Measurements from ENCODE around the gene KRT40. TPM values are rescaled to one million over a fixed set of nuclear protein-coding genes. Genes with fewer than 3 reads are reported as not detected.

Gene KRT40
- total and polyA plus RNA-seq, 10 of the 15 experiments (the other 5 are each of a cell fraction or from before 2014, with no cell fraction given) = not detected

DNA sequence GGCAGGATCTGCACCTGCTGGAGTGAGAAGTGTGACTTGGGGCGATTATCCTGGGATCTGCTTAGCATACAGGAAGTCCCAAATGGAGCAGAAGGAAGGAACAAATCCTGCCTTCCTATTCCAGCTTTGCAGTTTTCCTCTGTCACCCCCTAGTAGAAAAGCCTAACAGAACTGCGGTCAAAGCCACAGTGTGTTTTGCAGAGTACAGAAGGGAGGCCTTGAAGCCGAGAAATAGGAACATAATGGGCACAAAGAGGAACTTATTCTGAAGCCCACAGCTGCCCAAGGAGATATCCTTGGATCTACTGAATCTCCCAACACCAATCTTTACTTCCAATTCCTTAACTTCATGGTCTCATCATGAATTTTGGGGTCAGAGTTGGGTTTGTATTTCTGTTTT lies 34.4 kb upstream of the KRT40 start:
- BruUV-seq (replicated peaks) = no TSS peak
- 47% methylated on average over 3 of the region's 3 CpGs for WGBS (ENCODE audit: insufficient coverage, insufficient replicate concordance, low lambda C conversion rate, missing lambda C conversion rate)
- H3K4me1 ChIP-seq (ENCODE audit: control insufficient read depth, insufficient read depth, low read length) = no peaks in the 10 kb centered on the region
- in situ Hi-C loops (cut with MboI) = no loop called here
- no peaks in the 10 kb centered on the region for H3K9me3 ChIP-seq (replicated peaks; ENCODE audit: control insufficient read depth, insufficient read depth, low read length)
- H3K27ac ChIP-seq (ENCODE audit: control insufficient read depth, insufficient read depth) = no peak overlapping the region
- ChIA-PET RAD21 (ENCODE audit: unreplicated experiment) (no interaction called here), POLR2A (no interaction called here), CTCF (no interaction called here), SMC1A (ENCODE audit: uncharacterized antibody, unreplicated experiment) (no interaction called here)
- H2AFZ ChIP-seq (ENCODE audit: control insufficient read depth, low read depth, low read length) = no peak overlapping the region
- H3K27me3 ChIP-seq (replicated peaks in 1 of 2; ENCODE audit: control insufficient read depth in 2 of 2, insufficient read depth in 2 of 2, low read length in 1 of 2) = no peaks in the 10 kb centered on the region; a peak in 2 of 4 replicates
- intact Hi-C loops (cut with micrococcal nuclease; ENCODE audit: unreplicated experiment) = no loop called here
- H3K4me3 ChIP-seq = no peak overlapping the region
- H3K79me2 ChIP-seq (ENCODE audit: control insufficient read depth, insufficient read depth, low read length) = no peaks in the 10 kb centered on the region
- ATAC-seq = no peak
- DNase-seq (ENCODE audit: low read depth, low spot score) = no peak
- FAIRE-seq = no peak
- no peak for TF ChIP-seq FOXM1 (IDR thresholded peaks at IDR 0.05; ENCODE audit: low read depth, low read length)
- TF ChIP-seq SUPT20H (IDR thresholded peaks at IDR 0.05; ENCODE audit: borderline replicate concordance, control insufficient read depth, low read depth, low read length) = no peak
- TF ChIP-seq NBN (IDR thresholded peaks at IDR 0.05) = no peak
- no peak for TF ChIP-seq ZBED1 (IDR thresholded peaks at IDR 0.05; ENCODE audit: borderline replicate concordance)
- no peak for TF ChIP-seq YY1 (IDR thresholded peaks at IDR 0.05; ENCODE audit: low read depth, low read length)
- TF ChIP-seq, protein P1, sequence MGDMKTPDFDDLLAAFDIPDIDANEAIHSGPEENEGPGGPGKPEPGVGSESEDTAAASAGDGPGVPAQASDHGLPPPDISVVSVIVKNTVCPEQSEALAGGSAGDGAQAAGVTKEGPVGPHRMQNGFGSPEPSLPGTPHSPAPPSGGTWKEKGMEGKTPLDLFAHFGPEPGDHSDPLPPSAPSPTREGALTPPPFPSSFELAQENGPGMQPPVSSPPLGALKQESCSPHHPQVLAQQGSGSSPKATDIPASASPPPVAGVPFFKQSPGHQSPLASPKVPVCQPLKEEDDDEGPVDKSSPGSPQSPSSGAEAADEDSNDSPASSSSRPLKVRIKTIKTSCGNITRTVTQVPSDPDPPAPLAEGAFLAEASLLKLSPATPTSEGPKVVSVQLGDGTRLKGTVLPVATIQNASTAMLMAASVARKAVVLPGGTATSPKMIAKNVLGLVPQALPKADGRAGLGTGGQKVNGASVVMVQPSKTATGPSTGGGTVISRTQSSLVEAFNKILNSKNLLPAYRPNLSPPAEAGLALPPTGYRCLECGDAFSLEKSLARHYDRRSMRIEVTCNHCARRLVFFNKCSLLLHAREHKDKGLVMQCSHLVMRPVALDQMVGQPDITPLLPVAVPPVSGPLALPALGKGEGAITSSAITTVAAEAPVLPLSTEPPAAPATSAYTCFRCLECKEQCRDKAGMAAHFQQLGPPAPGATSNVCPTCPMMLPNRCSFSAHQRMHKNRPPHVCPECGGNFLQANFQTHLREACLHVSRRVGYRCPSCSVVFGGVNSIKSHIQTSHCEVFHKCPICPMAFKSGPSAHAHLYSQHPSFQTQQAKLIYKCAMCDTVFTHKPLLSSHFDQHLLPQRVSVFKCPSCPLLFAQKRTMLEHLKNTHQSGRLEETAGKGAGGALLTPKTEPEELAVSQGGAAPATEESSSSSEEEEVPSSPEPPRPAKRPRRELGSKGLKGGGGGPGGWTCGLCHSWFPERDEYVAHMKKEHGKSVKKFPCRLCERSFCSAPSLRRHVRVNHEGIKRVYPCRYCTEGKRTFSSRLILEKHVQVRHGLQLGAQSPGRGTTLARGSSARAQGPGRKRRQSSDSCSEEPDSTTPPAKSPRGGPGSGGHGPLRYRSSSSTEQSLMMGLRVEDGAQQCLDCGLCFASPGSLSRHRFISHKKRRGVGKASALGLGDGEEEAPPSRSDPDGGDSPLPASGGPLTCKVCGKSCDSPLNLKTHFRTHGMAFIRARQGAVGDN (IDR thresholded peaks at IDR 0.05) = no peak
- TF ChIP-seq IKZF2 (IDR thresholded peaks at IDR 0.05) = no peak
- TF ChIP-seq, protein P2, sequence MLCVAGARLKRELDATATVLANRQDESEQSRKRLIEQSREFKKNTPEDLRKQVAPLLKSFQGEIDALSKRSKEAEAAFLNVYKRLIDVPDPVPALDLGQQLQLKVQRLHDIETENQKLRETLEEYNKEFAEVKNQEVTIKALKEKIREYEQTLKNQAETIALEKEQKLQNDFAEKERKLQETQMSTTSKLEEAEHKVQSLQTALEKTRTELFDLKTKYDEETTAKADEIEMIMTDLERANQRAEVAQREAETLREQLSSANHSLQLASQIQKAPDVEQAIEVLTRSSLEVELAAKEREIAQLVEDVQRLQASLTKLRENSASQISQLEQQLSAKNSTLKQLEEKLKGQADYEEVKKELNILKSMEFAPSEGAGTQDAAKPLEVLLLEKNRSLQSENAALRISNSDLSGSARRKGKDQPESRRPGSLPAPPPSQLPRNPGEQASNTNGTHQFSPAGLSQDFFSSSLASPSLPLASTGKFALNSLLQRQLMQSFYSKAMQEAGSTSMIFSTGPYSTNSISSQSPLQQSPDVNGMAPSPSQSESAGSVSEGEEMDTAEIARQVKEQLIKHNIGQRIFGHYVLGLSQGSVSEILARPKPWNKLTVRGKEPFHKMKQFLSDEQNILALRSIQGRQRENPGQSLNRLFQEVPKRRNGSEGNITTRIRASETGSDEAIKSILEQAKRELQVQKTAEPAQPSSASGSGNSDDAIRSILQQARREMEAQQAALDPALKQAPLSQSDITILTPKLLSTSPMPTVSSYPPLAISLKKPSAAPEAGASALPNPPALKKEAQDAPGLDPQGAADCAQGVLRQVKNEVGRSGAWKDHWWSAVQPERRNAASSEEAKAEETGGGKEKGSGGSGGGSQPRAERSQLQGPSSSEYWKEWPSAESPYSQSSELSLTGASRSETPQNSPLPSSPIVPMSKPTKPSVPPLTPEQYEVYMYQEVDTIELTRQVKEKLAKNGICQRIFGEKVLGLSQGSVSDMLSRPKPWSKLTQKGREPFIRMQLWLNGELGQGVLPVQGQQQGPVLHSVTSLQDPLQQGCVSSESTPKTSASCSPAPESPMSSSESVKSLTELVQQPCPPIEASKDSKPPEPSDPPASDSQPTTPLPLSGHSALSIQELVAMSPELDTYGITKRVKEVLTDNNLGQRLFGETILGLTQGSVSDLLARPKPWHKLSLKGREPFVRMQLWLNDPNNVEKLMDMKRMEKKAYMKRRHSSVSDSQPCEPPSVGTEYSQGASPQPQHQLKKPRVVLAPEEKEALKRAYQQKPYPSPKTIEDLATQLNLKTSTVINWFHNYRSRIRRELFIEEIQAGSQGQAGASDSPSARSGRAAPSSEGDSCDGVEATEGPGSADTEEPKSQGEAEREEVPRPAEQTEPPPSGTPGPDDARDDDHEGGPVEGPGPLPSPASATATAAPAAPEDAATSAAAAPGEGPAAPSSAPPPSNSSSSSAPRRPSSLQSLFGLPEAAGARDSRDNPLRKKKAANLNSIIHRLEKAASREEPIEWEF (IDR thresholded peaks at IDR 0.05; ENCODE audit: insufficient replicate concordance, low read depth, low read length) = no peak
- TF ChIP-seq, protein P3, sequence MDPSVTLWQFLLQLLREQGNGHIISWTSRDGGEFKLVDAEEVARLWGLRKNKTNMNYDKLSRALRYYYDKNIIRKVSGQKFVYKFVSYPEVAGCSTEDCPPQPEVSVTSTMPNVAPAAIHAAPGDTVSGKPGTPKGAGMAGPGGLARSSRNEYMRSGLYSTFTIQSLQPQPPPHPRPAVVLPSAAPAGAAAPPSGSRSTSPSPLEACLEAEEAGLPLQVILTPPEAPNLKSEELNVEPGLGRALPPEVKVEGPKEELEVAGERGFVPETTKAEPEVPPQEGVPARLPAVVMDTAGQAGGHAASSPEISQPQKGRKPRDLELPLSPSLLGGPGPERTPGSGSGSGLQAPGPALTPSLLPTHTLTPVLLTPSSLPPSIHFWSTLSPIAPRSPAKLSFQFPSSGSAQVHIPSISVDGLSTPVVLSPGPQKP (IDR thresholded peaks at IDR 0.05; ENCODE audit: low read depth, low read length) = no peak
- H3K9ac ChIP-seq (ENCODE audit: control insufficient read depth, insufficient read depth, low read length) = no peak overlapping the region
- H3K4me2 ChIP-seq (ENCODE audit: control insufficient read depth, insufficient read depth) = no peak overlapping the region
- no peaks in the 10 kb centered on the region for H3K36me3 ChIP-seq (ENCODE audit: control insufficient read depth in 2 of 2, insufficient read depth in 2 of 2, low read length in 1 of 2)
- H4K20me1 ChIP-seq (ENCODE audit: control insufficient read depth, insufficient read depth) = no peaks in the 10 kb centered on the region
